NB4 (cell line): ENCODE data around the gene TSPAN15.

ENCODE experiments used
- CTCF ChIP-seq: IDR thresholded peaks from one replicate; pipeline ENCODE4 v1.5.1; 2012; ENCODE audit warnings: low read depth, low read length
- MYC ChIP-seq: IDR thresholded peaks from 2 replicates; pipeline ENCODE4 v1.6.1; 2011; ENCODE audit warnings: low read depth, low read length

GRCh38 chr10:69415049-69415448, 36.2 kb upstream of the TSPAN15 start:
- TF ChIP-seq CTCF (no peak), MYC (no peak)
